GDM1 (cell line): Measurements from ENCODE around the gene GRIK4.

Experiments
- DNase-seq: peaks from one replicate; lab custom pipeline; 2025; lab: John Stamatoyannopoulos, UW

GRIK4 gene

DNA sequence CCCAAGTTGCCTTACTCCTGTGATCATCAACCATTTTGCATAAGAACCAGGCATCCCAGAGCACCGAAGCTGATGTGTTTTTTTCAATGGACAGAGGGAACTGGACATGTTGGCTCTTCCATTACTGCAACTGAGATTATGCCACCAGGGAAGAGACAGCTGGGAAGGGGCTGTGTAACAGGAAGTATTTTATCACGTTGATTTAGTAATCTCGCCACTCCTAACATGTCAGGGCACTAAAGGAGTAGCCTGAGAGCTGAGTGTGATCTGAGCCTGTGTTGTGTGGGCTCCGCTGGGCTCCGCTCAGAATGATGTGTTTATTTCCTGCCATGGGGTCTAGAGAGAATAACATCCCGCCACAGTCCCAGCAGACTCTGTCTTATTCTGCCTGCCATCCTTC is 165.4 kb downstream of the GRIK4 start:
- no peak for DNase-seq

DNA sequence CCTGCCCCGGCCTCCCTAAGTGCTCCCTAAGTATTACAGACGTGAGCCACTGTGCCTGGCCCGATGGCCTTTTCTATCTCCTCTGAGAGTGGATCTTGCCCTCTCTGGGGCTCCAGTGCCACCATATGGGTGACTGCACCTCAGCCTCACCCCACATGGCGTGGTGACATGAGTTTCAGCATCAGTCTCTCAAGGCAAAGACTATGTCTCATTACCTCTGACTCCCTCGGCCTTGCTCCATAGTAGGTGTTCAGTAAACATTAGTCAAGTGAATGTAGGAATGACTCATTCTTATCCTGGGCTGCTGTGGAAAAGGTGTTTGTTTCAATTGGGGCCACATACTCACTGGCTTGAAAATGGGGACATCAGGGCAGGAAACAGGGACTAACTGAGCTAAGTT is 168.8 kb downstream of the GRIK4 start:
- DNase-seq = no peak

DNA sequence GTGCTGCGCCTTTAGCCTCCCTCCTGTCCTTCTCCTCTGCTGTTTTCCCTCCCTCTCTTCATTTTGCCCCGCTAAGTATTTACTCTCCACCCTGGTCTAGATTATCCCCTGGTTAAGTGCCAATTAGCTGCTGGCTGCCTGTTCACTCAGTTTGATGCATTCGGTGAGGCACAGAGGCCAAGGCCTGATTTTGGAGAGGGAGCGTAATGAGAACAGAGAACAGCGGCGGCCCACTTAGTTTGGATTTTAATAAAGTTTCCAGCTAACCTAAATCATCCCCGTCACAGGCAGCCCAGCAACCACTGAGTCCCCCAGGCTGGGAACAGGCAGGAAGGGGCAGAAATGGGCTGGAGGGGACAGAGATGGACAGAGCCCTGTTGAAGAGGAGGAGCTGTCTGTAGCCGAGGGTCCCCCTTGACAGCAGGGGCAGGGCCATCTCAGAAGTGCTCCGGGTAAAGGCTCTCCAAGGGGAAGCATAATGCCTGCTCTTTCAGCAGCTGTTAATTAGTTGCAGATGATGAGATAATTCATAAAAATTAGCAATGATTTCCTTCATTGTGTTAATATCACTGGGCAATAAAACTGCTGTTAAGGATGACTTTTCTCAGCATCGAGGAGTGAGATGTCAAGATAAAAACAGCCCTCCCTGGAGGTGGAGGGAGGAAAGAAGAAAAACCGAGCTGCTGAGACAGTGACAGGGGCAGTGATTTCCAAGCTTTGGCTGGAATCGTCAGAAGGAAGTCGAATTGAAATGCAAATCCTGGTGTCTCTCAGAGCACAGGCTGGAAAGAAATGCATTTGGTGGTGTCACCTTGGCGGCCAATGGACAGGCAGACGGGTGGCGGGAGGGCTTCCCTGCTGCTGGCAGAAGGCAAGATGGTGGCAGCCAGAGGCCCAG is 170.1 kb downstream of the GRIK4 start:
- no peak for DNase-seq

DNA sequence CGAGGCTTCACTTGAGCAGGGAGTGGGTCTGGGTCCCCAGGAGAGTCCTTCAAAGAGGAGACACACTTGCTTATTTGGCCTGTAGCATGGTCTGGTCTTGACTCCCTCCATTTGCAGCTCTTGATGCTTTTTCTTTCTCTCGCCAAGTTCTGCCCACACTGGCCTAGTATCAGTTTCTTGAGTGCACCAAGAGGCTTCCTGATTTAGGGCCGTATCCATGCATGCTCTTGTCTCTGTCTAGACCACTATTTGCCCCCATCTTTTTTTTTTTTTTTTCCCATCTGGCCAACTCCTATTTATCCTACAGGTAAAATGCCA is 170.7 kb downstream of the GRIK4 start:
- DNase-seq = no peak

DNA sequence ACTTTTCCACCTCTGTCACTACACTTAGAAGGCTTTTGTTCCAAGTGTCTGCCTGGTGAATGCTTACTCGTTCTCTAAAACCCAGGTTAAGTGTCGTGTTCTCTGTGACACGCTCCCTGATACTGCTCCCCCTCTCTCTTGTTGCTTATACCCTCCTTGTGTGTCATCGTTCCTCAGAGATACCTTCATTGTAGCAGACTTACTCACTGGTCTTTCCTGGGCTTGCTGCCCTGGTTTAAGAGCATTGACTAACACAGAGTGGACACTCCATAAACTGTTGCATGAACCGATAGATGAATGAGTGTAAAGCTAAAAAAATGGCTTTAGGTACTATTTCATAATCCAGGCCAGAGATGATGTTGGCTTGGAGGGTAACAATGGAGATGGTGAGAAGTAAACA is 171.3 kb downstream of the GRIK4 start:
- no peak for DNase-seq

DNA sequence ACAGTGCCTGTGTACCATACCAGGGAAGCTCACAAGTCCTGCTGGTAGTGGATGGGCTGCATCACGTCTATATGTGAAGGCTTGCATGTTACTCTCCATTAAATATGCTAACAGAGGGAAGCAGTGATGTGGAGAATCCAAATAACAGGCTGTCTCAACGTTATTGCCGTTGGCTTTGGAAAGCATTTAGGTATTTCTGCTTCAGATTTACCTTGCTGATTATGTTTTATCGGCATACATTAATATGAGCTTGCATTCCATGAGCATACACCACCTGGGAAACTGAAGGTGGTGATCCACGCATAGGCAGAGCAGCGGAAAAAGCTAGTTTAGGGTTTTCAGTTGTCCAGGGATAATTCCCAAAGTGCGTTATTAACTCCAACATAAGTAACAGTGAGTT is 175.0 kb downstream of the GRIK4 start:
- DNase-seq = no peak

DNA sequence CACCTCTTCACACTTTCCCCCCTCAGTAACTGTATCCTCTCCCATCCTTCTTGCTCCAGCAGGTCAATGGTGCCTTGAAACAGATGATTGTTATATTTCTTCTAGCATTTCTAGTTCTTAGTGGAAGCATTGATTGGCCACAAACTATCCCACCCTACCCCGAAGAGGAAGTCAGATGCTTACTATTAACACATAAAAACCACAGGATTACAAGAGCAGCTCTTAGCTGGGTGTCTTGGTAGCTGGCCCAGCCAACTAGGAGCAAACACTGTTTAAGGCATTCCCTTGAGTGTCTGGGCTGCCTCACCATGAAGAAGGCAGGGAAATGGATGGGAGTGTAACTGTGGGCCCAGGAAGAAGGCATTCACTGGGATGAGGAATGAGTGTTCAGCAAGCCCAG is 176.6 kb downstream of the GRIK4 start:
- DNase-seq = no peak

DNA sequence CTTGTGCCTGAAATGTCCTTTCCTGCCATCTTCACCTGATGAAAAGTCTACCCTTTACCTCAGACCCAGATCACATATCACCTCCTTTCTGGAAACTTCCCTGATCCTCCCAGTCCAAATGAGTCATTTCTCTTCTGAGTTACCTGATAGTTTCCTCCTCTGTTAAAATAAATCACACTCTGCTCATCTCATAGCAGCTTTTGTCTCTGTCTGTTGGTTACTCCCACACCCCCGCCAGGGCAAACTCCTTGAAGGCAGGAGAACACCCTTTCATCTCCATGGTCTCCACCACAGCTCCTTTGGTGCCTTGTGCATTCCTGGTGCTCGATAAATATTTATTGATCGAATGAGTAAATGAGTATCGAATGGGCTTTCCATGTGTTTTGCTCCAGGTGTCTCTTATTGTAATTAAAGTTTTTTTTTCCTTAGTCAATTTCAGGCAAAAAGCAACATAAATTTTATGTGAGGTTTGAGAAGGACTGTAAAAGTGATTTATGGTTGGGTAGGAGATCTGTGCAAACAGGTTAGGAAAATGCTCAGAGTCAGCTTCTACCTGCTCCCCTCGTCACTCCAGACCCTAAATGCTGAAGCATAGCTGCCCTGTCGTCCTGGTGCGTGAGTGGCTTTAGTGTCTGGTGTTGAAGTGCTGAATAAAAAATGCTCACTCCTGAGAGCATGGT is 178.2 kb downstream of the GRIK4 start:
- no peak for DNase-seq

DNA sequence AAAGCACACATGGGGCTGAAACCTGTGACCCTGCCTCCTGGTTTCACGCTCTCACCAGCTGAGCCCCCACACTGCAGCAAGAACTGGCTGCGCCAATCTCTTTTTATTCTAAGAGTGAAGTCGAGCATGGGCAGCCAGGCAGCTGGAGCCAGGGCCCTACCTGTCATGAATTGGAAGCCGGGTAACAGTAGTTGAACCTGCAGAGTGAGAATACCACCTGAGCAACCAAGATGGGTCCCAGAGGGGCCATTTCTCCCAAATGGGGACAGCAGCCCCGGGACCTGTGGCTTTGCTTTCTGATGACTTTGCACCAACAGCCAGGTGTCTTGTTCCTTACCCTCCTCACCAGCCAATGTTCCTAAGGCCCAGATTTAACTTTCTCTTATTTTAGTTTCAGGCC is 178.9 kb downstream of the GRIK4 start:
- no peak for DNase-seq

DNA sequence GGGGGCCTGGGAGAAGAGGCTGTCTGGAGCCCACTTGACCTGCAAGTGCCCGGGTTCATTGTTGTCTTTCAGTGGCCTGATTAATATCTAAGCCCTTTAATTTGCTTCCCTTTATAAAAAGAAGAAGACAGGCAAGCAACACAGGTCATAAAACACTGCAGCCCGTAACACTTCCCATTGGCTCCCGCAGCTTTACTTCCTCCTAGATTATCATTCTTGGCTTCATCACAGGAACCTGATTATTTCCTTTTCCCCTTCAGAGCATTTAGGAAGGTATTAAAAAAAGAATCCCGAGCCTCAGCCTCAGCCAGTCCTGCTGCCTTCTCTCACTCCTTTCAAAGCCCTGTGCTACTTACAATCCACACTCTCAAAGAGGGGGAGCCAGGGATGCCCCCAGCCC is 183.2 kb downstream of the GRIK4 start:
- DNase-seq = no peak

DNA sequence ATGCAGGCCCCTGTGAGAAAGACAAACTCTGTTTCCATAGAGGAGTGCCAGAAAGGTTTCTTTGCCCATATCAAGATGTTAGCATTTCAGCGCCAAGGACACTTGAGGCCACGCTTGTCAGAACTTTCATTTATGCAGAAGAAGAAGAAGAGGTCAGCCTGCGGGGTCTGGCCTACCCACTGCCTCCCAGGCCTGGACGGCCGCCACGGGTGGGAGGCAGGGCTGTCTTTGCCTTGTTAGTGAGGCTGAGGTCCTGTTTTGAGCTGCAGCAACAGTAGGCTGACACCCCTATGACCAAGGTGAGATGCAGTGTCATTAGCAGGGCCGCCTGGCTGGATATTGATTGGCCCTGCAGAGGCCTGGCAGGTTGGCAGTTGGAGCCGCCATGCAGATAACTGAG is 183.9 kb downstream of the GRIK4 start:
- no peak for DNase-seq

DNA sequence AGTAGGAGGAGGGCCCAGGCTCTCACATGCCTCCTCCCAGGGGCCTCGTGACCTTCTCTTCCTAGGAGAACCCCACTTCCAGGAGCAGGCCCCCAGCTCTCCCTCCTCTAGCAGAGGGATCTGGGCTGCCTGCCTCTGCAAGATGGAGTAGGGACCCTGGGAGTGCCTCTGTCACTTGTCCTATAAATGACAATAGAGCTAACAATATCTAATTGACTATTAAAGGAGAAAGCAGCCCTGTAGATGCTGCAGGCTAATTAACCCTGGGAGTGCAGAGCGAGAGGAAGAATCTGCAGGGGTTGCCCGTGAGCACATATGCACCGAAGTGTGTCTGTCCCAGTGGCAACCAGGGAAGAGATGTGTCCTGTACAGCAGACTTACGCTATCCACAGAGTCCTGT is 184.4 kb downstream of the GRIK4 start:
- DNase-seq = no peak

DNA sequence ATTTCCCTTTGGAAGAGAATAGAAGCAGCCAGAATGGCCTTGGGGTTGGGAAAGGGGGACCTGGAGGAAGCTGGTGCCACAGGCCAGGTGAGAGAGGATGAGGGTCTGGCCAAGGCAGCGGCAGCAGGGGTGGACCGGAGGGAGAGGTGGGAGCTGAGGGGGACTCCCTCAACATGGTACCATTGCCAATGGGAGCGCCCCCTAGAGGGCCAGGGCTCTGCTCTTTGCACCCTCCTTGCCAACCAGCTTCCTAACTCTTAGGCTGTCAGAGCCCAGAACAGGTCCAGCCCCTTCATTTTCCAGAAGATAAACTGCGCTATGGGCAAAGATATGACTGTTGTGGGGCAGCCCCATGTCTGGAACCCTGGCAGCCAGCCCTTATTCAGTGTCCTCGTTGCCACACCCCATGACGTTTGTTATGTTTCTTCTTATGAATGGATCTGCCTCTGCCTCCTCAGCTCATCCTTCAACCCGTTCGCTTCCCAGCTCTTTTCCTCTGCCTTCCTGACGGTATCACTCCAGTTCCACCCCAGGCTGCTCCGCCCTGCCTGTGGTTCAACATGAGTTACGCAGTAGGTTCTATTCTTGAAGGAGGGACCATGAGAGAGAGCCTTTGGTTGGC is 185.2 kb downstream of the GRIK4 start:
- DNase-seq = no peak

DNA sequence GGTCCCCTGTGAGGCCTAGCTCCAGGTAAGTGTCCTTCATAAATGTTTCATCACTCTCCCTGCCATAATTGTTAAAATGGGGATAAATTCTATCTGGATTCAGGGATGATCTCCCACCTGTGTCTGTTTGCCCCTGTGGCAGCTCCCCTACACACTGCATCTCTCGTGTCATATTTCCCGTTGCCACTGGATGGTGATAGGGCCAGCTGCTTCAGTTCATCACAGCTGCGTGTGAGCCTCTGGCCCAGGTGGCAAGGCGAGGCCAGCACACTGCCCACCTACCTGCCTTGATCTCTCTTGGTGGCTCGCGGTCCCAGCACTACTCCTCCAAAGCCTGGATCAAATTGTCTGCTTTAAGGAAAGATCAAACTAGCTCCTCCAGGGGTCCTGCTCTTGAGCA is 187.4 kb downstream of the GRIK4 start:
- DNase-seq = no peak

DNA sequence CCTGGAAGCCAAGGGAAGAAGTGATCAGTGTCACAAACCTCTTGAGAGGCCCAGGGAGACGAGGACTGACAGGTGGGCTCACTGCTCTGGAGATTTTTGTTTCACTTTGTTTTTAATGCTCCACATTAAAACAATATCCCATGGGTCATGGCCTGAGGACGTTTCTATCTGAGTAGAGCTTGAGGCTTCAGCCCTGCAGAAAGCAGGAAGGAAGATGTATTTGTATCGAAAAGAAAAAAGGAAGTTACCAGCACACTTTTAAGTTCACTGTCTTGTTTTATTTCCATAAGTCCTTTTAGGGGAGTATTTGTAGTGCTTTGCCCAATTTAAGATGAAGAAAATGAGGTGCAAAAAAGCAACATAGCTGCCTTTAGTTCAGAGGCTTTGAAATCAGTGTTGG is 191.1 kb downstream of the GRIK4 start:
- DNase-seq = no peak

DNA sequence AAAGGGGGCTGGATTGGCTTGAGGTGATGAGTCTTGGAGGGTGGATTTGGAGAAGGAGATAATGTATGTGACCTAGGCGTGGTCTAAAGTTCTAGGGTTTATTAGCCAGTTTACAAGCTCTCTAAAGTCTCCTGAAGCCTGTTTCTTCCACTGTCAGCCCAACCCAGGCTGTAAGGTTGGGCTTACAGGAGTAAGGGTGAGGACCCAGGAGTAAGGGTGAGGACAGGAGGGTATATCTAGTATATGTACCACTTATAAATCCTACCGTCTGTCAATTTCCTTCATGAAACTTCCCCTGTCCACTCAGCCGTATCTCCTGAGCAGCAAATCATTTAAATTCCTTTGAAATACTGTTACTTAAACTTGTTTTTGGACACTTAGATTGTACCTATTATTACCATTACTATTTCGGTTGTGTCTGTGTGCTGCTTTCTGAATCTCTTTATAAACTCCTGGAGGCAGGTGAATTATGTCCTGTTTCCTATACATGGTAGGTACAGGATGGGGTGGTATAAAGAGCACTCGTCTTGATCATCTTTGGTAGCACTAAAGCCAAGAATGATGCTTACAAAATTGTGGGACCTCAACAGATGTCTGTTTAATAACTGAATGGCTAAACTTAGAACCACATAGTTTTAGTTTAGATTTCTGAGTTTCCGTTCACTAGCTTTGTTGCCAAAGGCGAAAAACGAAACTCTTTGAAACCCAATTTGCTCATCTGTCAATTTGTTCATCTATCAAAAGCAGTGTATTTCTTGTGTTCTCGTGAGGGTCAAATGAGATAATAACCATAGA is 192.0 kb downstream of the GRIK4 start:
- DNase-seq = no peak

DNA sequence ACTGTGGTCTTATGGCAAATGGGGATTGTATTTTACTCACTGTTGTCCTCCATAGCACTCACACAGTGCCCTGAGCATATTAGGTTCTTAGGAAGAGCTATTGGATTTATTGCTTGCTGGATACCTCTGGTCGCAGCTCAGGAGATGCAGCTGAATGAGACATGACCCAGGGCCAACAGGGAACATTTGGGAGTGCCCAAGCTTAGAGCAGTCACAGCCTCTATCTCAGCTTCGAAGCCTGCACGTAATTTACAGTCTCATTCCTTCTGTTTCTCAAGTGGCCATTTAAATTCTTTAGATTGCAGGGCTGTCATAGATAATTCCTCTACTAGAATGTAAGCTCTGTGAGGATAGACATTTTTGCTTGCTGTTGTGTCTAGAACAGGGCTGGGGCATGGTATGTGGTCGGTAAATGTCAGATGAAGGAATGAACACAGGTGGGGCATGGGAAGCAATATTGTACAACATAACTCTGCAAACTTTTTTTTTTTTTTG is 192.8 kb downstream of the GRIK4 start:
- no peak for DNase-seq

DNA sequence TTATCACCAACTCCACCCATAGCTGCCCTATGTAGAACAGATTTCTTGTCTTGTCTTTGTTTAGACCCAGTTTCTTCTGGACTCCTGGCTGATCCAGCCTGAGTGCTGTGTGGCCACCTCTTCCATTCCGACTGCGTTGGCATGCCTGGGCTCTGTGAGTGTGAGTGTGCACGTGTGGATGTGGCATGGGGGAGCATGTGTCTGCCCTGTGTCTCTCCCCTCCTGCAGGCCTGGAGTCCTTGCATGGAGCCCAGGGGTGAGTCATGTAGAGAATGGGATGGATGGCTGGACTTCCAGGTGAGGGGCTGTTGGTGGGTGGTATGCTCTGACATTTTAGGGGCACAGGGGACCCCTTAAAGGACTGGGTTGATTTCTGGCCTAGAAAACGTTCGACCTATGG is 194.7 kb downstream of the GRIK4 start:
- DNase-seq = no peak

DNA sequence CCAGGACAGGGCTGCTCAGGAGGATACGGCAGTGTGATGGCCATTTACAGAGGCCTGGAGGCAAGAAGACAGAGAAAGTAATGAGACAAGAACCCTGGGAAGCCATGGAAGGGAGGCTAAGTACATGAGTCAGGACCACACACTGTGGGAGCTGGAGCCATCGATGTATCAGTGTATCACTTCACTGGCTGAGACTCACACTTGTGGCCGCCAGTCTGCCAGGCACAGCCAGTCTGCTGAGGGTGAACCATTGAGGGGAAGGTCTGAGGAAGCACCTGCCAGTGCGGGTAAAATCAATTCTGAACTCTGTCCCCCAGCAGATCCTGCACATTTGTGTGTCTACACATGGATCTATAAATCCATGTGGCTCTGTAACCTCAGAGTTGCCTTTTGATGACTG is 195.6 kb downstream of the GRIK4 start:
- no peak for DNase-seq

DNA sequence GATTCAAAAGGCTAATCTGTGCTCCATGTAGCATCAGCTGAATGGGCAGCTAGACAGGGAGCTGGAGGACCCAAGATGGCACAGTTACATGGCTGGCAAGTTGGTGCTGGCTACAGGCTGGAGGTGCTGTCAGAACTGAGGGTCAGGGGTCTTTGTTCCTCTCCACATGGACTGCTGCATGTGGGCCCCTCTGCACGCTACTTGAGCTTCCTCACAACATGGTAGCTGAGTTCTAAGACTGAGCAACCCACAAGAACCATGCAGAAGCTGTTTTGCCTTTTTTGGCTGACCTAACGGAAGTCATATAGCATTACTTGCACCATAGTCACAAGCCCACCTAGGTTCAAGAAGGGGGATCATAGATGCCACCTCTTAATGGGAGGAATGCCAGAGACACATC is 196.1 kb downstream of the GRIK4 start:
- no peak for DNase-seq

DNA sequence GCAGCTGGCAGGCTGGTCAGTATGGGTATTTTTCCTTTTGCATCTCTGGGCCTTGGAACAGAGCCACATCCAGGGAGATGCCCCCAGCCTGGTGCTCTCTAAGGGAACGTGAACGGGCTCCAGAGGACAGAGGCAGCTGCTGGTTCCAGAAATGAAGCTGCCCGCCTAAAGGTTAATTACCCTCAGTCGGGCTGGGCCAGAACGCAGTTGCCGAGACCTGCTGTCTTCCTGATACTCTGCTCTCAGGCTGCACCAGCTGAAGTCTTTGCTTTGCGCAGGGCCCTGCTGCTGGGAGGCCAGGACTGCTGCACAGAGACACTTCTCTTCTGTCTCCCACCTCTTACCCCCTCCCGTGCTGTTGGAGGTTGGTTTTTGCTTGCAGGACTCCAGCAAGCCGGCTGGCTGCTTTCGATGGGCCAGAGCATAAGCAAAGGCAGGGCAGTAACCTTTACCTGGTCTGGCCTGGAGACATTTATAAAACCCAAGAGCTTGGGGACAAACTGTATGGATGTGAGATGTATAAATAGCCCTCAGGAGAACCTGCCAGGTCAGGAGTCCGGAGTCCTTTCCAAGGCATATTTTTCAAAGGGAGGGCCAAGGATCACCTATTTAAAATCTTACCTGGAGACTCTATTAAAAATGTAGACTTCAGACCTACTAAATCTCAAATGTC is 197.1 kb downstream of the GRIK4 start:
- DNase-seq = no peak

DNA sequence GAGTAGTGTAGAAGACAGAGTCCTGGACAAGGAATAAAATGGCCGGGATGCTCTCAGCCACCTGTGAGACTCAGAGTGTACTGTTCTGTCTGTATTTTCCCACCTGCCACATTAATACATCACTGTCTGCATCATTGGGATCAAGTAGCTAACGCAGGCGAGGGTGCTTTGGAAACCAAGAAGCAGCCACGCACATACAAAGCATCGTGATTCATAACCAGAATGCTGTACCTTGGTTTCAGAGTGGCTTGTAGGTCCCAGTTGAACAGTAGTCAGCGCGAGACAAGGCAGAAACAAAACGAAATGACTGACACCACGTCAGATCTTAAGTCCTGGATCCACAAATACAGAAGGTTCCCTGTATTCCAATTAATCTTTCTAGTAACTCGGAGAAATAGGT is 198.3 kb downstream of the GRIK4 start:
- DNase-seq = no peak
